Fibroblast of lung (primary cell): ENCODE data around the gene EPS8. TPM values are rescaled to one million over a fixed set of nuclear protein-coding genes. Genes with fewer than 3 reads are reported as not detected.
"Not testable (repeated sequence)": the region's sequence is repeated elsewhere in the genome, so short reads cannot be mapped to it uniquely, and the experiment has no call there.

ENCODE experiments used
- DNase-seq, 2 donors: peaks; one replicate each; pipeline versions ENCODE4 v3.0.0 to v3.0.0-alpha.2; 2010; ENCODE audit warnings: low read depth in 2 of 2
- H2AFZ ChIP-seq: 2 replicates; pipeline ENCODE4 v1.5.1; 2012; ENCODE audit warnings: low read length, control low read depth, inconsistent platforms
- H3K27ac ChIP-seq: 2 replicates; pipeline ENCODE4 v1.5.1; 2011; ENCODE audit warnings: low read length, control low read depth; ENCODE audit not compliant: insufficient read depth
- H3K27me3 ChIP-seq: 2 replicates; pipeline ENCODE4 v1.5.1; 2011; ENCODE audit warnings: mild to moderate bottlenecking, low read length; ENCODE audit not compliant: control insufficient read depth, insufficient read depth
- H3K36me3 ChIP-seq: 2 replicates; pipeline ENCODE4 v1.5.1; 2011; ENCODE audit warnings: low read length; ENCODE audit not compliant: control insufficient read depth, insufficient read depth
- H3K4me1 ChIP-seq: 2 replicates; pipeline ENCODE4 v1.5.1; 2011; ENCODE audit warnings: low read length; ENCODE audit not compliant: control insufficient read depth, insufficient read depth; ENCODE audit errors: extremely low read depth
- H3K4me2 ChIP-seq: 2 replicates; pipeline ENCODE4 v1.5.1; 2011; ENCODE audit warnings: low read length, control low read depth; ENCODE audit not compliant: insufficient read depth; ENCODE audit errors: extremely low read depth
- H3K4me3 ChIP-seq, 4 experiments: fragments of 200-600 bp in 1 of 4; sonication (generic) in 1 of 4; replicated peaks in 1 of 4; 2 replicates each; pipeline ENCODE4 v1.5.1; 2011 to 2016; ENCODE audit warnings: low read length in 4 of 4, low read depth in 3 of 4, mild to moderate bottlenecking in 3 of 4, control low read depth in 2 of 4, inconsistent platforms in 1 of 4, mixed read lengths in 1 of 4; ENCODE audit not compliant: insufficient read depth in 1 of 4; ENCODE audit errors: control extremely low read depth in 1 of 4
- H3K79me2 ChIP-seq: 2 replicates; pipeline ENCODE4 v1.5.1; 2012; ENCODE audit warnings: mild to moderate bottlenecking, low read length, inconsistent platforms; ENCODE audit not compliant: control insufficient read depth, insufficient read depth
- H3K9ac ChIP-seq: 2 replicates; pipeline ENCODE4 v1.5.1; 2011; ENCODE audit warnings: mild to moderate bottlenecking, low read length, control low read depth; ENCODE audit not compliant: insufficient read depth
- H3K9me3 ChIP-seq: 2 replicates; pipeline ENCODE4 v1.5.1; 2012; ENCODE audit warnings: low read depth, low read length; ENCODE audit not compliant: control insufficient read depth, insufficient read depth
- H4K20me1 ChIP-seq: 2 replicates; pipeline ENCODE4 v1.5.1; 2011; ENCODE audit warnings: low read length; ENCODE audit not compliant: control insufficient read depth, insufficient read depth; ENCODE audit errors: extremely low read depth
- CTCF ChIP-seq, 2 donors: IDR thresholded peaks in 1 of 2; conservative IDR thresholded peaks in 1 of 2; 1 replicate in 1 of 2; 2 replicates in 1 of 2; pipeline ENCODE4 v1.5.1; 2011 to 2012; ENCODE audit warnings: low read length in 2 of 2, control low read depth in 1 of 2, inconsistent platforms in 1 of 2, low read depth in 1 of 2, mild to moderate bottlenecking in 1 of 2
- EZH2 ChIP-seq: IDR thresholded peaks from 2 replicates; pipeline ENCODE4 v1.5.1; 2012; ENCODE audit warnings: low read length, control low read depth, mild to moderate bottlenecking; ENCODE audit errors: missing control alignments
- polyA plus RNA-seq, 2 donors: library from polyadenylated mRNA; depleted of rRNA in 1 of 2; stranded (reverse) in 1 of 2; unstranded in 1 of 2; fragments of >200 nt; gene quantifications; 2 replicates each; pipeline ENCODE4 v1.2.1, GENCODE V29; 2011 to 2012; ENCODE audit warnings: missing spikeins in 1 of 2
- total RNA-seq: library from RNA; depleted of rRNA; stranded (reverse); fragments of >200 nt; gene quantifications from 2 replicates; pipeline ENCODE4 v1.2.1, GENCODE V29; 2014

EPS8 gene
- total and polyA plus RNA-seq, 2 donors (not counting 1 experiment from before 2014, with no cell fraction given) = 96.3 to 108 TPM

DNA sequence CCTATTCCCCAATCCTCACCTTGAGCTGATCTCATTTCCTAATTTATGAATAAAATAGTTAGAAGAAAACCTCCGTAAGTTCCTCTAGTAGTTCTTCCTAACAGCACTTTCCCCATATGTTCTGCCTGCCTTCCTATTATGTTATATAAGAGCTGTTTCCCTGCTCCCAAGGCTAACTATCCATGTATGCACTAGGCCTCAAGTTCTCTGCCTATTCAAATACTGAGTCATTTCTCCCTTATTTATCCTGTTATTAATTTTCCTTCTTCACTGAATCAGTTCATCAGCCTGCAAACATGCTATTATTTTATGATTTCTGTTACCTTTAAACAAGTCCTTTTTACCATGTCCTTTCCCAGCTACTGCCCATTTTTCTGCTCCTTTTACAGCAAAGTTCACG lies 164.1 kb downstream of the EPS8 start:
- H3K4me3 ChIP-seq = no peak overlapping the region
- peaks cover 8% of the 10 kb centered on the region for H3K4me1 ChIP-seq
- no peak overlapping the region for H2AFZ ChIP-seq
- H3K36me3 ChIP-seq = peaks cover 5% of the 10 kb centered on the region
- H3K27me3 ChIP-seq = no peaks in the 10 kb centered on the region
- H3K4me2 ChIP-seq = no peak overlapping the region
- TF ChIP-seq CTCF (conservative IDR thresholded peaks at IDR 0.05 in 1 of 2, IDR thresholded peaks at IDR 0.05 in 1 of 2; ENCODE audit: low read depth in 1 of 2, low read length in 2 of 2) = no peak
- TF ChIP-seq EZH2 = no peak
- no peaks in the 10 kb centered on the region for H3K79me2 ChIP-seq
- H3K9me3 ChIP-seq = no peaks in the 10 kb centered on the region
- no peak overlapping the region for H3K27ac ChIP-seq
- no peak overlapping the region for H3K9ac ChIP-seq
- DNase-seq = no peak
- H4K20me1 ChIP-seq = no peaks in the 10 kb centered on the region

DNA sequence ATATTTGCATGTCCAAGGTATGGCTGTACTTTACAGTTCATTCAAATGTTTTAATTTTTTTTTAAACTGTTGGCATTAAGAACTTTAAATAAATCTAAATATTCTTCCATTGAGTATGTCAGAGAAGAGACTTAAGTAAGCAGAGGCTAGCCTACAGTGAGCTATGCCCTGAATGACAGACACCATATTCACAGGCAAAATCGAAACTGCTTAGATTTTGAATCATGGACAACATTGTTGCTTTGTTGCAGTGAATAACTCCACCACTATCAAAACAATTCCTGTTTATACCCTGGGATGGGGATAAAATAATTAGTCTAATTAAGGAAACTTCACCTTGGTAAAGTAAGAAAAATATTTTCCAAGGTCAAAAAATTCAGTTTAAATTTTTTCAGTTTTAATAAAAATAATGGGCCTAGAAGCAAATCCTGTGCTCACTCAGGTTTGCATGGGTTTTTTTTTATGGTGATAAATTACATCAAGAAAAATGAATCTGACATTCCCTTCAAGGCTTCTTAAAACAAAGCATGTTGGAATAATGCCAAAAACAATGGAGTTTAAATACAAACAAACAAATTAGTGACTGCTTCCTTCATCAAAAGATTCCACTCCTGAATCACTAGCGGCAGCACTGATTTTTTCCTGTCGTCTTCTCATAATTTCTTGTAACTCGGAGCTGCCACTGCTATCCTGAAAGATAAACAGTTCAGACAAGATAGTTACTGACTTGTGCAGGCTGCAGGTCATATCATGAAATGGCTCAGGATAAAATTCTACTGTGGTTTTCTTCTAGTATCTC lies 168.2 kb downstream of the EPS8 start:
- H3K4me3 ChIP-seq = no peak overlapping the region
- peak overlapping the region; percentile 10 for H3K4me2 ChIP-seq
- no peak for DNase-seq
- no peak overlapping the region for H2AFZ ChIP-seq
- H4K20me1 ChIP-seq = no peaks in the 10 kb centered on the region
- TF ChIP-seq CTCF (conservative IDR thresholded peaks at IDR 0.05 in 1 of 2, IDR thresholded peaks at IDR 0.05 in 1 of 2; ENCODE audit: low read depth in 1 of 2, low read length in 2 of 2) (no peak), EZH2 (no peak)
- no peaks in the 10 kb centered on the region for H3K27me3 ChIP-seq
- peaks cover 8% of the 10 kb centered on the region for H3K36me3 ChIP-seq
- H3K79me2 ChIP-seq = no peaks in the 10 kb centered on the region
- no peaks in the 10 kb centered on the region for H3K4me1 ChIP-seq
- H3K9ac ChIP-seq = no peak overlapping the region
- H3K27ac ChIP-seq = no peak overlapping the region
- no peaks in the 10 kb centered on the region for H3K9me3 ChIP-seq

GRCh38 chr12:15616495-15616894 lies 172.7 kb downstream of the EPS8 start:
- not testable (repeated sequence) for H2AFZ ChIP-seq, DNase-seq, H3K27ac ChIP-seq, H3K79me2 ChIP-seq, H3K36me3 ChIP-seq, H3K27me3 ChIP-seq, H3K4me1 ChIP-seq, H3K4me2 ChIP-seq, H3K9me3 ChIP-seq, H3K4me3 ChIP-seq, H3K9ac ChIP-seq, H4K20me1 ChIP-seq
